Astrocyte of the hippocampus (primary cell): Measurements from ENCODE around the gene A2ML1.
"Not testable (repeated sequence)": the region's sequence is repeated elsewhere in the genome, so short reads cannot be mapped to it uniquely, and the experiment has no call there.

Experiments
- DNase-seq: peaks from one replicate; pipeline ENCODE4 v3.0.0; 2011; ENCODE audit warnings: low read depth, low spot score

Gene A2ML1

GRCh38 chr12:8906266-8907180, 84.1 kb downstream of the A2ML1 start:
- no peak for DNase-seq

- DNase-seq = no peak
Measured at GRCh38 chr12:8907513-8907912, 85.1 kb downstream of the A2ML1 start.

DNA sequence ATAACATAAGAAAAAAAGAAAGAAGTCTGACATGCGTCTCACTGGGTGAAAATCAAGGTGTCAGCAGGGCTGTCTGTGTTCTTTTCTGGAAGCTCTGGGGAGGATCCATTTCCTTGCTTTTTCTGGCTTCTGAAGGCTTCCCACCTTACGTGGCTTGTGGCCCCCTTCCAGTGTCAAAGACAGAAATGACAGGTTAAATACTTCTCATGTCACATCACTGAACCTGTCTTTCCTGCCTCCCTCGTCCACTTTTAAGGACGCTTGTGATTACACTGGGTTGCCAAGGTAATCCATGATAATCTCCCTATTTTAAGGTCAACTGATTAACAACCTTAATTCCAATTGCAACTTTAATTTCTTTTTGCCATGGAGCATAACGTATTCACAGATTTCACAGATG, 87.3 kb downstream of the A2ML1 start:
- no peak for DNase-seq

- no peak for DNase-seq
Measured at GRCh38 chr12:8911606-8912268, 89.3 kb downstream of the A2ML1 start.

GRCh38 chr12:8912914-8913313, 90.5 kb downstream of the A2ML1 start:
- no peak for DNase-seq

- DNase-seq = peak; percentile 5
Measured at GRCh38 chr12:8913702-8914032, 91.2 kb downstream of the A2ML1 start.

- peak; percentile 92 for DNase-seq
Measured at GRCh38 chr12:8914033-8914715, 91.8 kb downstream of the A2ML1 start, which contains the start of gene PHC1. Gene PHC1, plus strand, starts transcription at chr12:8914509. Its CDS starts 3,169 bp downstream, at chr12:8917678.

GRCh38 chr12:8914716-8915526, 92.5 kb downstream of the A2ML1 start:
- peak; percentile 71 for DNase-seq

DNA sequence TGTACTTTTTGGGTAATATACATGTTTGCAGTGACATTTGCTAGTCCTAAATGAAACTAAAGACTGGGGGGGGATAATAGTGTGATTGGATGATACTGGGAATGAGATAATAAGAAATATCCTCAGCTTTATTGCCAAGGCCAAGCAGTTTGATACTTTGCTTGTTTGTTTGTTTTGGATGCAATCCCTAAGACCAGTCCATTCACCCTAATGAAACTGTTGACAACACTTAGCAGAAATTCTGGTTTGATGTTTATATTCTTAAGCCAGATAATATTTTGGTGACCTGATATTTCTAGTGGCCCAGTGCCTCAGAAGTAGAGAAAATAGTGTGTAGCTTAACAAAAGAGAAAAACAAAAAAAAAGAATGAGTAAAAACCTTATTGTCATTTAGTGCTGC, 93.7 kb downstream of the A2ML1 start:
- DNase-seq = no peak

DNA sequence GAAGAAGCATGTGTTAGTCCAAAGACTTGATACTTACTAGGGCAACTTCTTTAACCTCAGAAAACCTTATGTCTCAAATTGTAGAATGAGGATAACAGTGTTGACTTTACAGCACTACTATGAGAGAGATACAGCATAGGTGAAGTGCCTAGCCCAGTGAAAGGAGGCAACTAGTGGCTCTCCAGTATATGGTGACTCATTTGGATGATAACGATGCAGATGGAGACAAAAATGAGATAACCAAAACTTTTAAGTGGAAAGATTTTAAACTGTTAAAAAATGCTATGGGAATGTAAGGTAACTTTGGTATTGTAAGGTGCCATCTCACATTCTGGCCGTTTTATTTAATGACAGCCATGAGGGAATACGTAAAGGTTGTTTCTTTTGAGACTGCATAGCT, 94.6 kb downstream of the A2ML1 start:
- no peak for DNase-seq

DNA sequence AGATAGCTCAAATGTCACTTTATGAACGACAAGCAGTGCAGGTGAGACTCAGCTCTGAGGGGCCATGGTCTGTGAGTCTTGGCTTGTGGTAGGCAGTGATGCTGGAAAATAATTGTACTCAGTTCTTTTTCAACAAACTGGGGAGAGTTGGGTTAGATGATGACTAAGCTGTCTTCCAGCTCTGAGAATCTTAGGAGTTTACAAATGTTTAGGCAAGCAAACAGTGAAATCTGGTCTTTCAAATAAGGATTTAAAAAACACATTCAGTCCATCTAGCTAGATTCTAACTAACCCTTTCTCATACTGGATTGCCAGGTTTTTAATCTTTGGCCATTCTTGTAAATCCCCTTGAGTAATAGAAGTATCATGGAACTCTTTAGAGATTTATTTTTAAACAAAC, 95.3 kb downstream of the A2ML1 start:
- DNase-seq = no peak

DNA sequence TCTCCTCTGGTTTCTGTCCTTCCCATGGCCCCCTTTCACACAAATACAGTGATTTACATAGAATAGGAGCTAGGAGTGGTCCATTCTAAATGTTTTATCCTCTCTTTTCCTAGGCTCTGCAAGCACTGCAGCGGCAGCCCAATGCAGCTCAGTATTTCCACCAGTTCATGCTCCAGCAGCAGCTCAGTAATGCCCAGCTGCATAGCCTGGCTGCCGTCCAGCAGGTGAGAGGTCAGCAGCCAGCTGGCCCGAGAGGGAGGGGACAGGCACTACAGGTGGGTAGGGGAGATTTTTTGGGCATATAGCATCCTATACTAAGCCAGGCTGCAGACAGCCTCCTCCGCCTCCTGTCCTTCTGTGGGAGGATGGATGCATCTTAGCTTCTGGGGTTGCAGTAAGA, 97.2 kb downstream of the A2ML1 start:
- DNase-seq = not testable (repeated sequence)

GRCh38 chr12:8922544-8922943, 100.1 kb downstream of the A2ML1 start:
- DNase-seq = no peak
